GM21381 (cell line): ENCODE results near the gene DPYSL4.
"Not testable (repeated sequence)": the region's sequence is repeated elsewhere in the genome, so short reads cannot be mapped to it uniquely, and the experiment has no call there.

ENCODE experiments used
- ATAC-seq: cut with Tn5 transposase; IDR thresholded peaks from one replicate; pipeline ENCODE4 v1.9.1; 2021; ENCODE audit warnings: mild to moderate bottlenecking, moderate library complexity; ENCODE audit not compliant: unreplicated experiment

DPYSL4 gene

DNA sequence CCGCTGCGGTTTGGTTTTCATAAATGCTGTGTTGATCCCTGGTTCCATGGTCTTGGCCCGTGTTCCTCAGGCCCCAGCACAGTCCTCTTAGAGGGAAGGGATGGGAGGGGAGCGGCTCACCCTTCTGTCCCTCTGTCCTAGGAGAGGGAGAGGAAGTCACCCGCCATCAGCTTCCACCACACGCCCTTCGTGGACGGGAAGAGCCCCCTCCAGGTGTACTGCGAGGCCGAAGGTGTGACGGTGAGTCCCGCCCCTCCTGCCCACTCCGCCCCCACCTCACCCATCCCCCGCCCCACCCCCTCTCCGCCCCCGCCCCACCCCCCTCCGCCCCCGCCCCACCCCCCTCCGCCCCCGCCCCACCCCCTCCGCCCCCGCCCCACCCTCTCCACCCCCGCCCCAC is 37.5 kb upstream of the DPYSL4 start:
- ATAC-seq: no peak

DNA sequence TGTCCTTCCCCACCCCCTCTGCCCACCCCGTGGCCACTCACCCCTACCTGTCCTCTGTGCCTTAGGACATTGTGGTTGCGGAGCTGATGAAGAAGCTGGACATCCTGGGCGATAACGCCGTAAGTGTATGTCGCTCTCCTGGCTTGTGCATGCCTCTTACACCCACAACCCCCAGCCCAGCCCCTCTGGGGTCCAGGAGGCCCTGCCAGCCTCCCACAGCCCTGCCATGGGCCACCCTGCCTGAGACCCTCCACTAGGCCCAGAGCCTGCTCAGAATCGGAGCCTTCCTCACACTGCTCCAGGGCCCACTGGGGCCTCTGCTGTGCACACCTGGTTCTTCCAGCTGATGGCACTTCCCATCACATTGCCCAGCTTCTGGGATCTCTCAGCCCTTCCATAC is 36.8 kb upstream of the DPYSL4 start:
- ATAC-seq: no peak

DNA sequence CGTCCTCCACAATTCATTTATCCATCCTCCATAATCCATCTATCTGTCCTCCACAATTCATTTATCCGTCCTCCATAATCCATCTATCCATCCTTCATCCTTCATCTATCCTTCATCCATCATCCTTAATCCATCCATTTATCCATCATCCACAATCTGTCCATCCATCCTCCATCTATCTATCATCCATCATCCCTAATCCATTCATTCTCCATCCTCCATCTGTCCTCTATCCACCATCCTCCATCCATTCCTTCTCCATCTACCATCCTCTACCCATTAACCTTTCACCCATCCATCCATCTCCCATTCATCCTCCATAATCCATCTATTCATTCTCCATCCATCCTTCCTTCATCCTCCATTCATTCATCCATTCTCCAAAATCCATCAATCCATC is 36.0 kb upstream of the DPYSL4 start:
- no peak for ATAC-seq

DNA sequence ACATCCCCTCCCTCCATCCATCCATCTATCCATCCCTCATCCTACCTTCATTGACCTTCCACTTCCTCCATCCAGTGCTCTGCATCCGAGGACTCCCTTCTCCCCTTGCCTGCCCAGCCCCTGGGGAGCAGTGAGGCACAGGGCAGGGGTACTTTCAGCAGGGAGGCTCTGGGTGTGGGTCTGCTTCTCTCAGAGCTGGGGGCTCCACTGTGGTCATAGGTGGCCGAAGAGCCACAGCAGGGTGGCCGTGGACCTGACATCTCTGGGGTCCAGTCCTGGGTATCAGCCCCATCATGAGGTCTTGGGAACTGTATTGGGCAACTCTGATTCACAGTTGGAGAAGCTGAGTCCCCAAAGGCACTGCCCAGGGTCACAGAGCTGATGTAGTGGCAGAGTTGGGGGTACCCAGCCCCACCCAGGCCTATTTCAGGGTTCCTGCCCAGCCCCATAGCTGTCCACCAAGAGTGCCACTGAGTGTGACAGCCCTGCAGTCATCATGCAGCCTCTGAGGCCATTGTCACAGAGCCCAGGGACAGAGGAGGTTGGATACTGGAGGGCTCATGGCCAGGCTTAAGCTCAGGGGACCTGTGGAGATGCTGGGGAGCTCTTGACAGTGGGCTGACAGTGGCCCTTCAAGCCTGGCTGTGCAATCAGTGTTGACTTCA is 35.3 kb upstream of the DPYSL4 start:
- ATAC-seq: no peak

DNA sequence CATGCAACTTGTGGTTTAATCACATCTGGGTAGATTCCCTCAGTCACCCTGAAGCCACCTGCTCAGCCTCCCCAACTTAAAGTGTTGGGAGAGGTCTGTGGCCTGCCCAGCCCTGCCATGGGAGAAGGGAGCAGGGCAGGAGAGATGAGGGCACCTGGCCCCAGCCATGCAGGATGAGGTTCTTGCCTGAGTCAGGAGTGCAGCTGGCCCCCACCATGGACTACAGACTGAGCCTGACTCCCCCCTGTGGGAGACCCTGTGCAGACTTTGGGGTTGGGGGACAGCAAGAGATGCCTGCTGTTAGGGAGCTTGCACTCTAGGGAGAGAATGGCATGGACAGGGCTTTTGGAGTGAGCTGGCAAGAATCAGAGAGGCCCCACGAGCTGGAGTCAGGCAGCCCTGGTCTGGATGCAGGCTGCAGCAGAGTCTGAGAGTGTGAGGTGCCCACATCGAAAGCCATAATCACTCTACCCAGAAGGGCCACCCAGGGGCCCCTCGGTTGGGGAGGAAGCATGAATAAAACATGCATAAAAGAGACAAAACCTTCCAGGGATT is 34.7 kb upstream of the DPYSL4 start:
- ATAC-seq: no peak

DNA sequence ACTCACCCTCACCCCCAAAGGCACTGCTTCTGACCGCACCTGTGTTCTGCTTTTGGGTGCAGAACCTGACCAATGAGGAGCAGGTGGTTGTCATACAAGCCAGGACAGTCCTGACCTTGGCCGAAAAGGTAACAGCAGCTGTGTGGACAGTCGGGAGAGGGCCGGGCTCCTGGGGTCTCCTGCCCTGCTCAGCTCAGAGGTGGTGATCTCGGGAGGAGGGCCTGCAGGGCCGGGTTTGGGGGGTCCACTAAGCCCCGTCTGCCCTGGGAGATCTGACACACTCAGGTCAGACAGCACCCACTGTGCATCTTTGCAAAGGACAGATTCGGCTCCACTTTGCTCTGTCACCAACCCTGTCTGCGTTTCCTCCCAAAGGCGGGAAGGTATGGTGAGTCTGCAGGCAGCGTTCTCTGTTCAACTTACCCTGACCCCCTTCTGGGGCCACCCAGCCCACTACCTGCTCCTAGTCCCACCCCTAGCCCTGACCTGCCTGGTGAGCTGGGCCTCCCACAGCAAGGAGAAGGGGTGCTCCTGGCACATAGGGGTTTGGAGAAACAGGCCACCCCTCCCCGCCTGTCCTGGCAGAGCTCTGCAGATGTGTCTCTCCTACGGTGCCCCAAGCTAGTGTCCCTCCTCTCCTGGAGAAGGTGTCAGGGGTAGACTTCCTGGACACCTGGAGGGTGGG is 33.7 kb upstream of the DPYSL4 start:
- ATAC-seq: no peak

DNA sequence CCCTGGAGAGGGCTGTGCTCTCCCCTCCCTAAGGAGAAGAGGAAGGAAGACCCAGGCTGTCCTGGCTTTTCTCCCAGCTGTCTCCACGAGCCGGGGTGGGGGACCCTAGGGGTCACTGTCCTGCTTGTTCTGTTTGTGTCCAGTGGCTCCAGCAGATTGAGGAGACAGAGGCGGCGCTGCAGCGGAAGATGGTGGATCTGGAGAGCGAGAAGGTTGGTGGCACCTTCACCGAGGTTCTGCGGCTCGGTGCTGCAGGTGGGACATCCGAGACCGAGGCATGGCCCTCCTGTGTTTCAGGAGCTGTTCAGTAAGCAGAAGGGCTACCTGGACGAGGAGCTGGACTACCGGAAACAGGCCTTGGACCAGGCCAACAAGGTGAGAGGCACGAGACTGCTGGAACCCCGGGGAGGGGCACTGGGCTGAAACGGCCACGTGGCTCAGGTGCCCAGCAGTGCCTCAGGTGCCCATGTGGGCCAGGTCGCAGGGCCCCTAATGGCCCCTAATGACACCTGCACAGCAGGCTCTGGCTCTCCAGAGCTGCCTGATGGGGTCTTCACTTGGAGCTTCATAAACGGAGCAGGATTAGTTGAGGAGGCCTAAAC is 33.0 kb upstream of the DPYSL4 start:
- no peak for ATAC-seq

DNA sequence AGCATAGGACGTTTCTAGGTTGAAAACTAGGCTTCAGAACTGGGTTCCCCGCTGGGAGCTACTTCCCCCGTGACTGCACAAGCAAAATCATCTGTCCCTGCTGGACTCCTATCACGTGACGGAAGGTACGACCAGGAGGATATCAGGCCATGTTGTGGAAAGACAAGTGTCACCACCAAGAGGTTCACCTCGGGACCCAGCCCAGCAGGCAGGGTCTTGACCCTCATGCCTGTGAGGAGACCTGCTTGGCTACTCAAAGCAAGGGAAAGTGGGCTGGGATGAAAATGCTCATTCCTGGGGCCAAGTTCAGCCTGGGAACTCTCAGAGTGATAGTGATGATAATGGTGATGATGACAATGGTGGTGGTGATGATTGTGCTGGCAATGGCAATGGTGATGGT is 32.3 kb upstream of the DPYSL4 start:
- no peak for ATAC-seq

DNA sequence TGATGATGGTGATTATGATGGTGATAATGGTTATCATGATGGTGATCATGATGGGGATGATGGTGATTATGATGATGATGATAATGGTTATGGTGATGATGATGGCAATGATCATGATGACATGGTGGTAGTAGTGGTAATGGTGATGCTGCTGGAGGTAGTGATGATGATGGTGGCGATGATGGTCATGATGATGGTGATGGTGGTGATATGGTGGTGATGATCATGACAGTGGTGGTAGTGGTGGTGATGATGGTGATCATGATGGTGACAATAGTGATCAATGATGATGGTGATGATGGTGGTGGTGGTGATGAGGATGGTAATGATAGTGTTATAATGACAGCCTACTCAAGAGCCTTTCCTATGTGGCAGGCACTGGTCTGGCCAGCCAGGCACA is 31.8 kb upstream of the DPYSL4 start:
- no peak for ATAC-seq

DNA sequence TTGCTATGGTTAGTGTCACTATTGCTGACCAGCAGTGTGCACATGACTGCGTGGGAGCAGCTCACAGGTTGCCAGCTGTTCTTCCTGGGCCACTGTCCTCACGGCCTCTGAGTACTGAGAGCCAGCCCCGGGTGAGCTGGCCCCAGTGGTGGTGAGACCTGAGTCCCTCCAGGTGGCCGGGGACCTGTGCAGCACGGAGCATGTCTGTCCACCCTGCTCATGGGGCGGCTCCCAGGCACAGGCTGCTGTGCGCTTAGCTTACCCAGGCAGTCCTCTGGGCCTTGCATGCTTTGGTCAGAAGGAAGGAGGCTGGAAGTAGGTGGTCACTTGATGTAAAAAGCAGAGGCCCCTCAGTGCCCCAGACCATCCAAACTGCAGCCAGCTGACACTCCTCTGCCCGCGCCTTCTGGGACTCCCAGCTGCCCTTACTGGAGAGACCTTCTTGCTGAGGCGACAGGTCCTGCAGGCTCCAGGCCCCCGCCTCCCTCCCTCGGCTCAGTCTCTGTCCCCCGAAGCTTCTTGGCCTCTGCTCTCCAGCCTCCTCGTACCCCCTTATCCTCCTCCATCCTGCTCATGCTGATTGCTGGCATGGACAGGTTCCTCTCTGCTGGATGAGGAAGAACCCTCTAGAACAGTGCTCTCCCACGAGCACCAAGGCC is 30.9 kb upstream of the DPYSL4 start:
- no peak for ATAC-seq

DNA sequence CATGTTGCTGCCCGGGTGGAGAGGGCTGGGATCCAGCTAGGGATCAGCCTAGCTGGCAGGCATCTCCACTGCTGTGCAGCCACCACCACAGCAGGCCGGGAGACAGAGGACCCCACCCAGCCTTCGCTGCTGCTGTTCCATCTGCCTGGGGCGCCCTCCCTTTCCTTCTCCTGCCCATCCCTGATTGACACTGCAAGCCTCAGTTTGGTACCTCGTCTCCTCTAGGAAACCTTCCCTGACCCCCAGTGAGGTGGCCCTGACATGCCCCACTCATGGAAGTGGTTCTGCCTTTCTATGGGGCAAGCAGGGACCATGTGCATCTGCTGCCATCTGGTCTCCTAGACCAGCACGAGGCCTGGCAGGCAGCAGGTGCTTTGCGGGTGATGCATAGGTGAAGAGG is 30.4 kb upstream of the DPYSL4 start:
- ATAC-seq: no peak

DNA sequence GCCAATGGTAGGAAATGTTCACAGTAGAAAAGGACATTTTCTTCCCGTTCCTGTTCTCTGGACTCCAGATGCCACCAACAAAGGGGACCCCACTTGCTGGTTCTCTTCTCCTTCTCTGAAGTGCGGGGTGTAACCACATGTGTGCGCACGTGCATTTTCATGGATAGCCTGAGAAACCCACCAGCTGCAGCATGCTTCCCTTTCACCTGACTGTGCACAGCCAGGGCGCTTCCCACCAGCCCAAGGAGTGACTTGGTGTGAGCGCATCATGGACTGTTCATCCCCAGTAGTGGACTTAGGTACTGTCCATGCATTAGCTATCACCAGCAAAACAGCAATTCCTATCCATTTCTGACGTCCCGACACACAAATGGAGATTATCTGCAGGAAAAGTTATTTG is 29.6 kb upstream of the DPYSL4 start:
- no peak for ATAC-seq

DNA sequence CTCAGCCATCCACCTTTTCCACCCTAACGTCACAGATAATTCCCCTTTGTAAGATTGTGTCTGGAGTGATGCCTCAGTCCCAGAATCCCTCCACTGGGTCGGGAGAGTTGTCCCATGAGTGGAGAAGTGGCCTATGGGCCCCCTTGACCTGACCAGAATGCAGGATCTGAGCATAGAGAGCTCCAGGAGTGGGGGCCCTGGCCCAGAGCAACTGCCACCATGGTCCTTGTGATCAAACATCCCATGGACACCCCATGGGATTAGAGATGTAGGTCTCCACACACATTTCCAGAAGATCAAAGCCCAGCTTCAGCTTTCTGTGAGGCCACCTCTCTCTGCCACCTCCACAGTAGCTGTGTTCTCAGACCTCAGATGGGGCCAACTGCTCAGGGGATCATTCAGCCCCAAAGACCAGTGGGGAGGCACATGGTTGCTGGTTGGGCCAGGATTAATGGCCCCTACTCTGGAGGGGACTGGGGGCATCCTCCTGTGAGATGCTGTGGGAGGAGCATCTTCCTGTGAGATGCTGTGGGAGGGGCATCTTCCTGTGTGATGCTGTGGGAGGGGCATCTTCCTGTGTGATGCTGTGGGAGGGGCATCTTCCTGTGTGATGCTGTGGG is 28.5 kb upstream of the DPYSL4 start:
- no peak for ATAC-seq

DNA sequence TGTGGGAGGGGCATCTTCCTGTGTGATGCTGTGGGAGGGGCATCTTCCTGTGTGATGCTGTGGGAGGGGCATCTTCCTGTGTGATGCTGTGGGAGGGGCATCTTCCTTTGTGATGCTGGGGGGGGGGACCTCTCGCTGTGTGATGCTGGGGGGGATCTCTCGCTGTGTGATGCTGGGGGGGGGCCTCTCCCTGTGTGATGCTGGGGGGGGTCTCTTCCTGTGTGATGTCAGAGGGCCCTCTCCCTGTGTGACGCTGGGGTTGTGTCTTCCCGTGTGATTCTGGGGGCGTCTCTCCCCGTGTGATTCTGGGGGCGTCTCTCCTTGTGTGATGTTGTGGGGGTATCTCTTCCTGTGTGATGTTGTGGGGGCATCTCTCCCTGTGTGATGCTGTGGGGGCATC is 27.9 kb upstream of the DPYSL4 start:
- no peak for ATAC-seq

DNA sequence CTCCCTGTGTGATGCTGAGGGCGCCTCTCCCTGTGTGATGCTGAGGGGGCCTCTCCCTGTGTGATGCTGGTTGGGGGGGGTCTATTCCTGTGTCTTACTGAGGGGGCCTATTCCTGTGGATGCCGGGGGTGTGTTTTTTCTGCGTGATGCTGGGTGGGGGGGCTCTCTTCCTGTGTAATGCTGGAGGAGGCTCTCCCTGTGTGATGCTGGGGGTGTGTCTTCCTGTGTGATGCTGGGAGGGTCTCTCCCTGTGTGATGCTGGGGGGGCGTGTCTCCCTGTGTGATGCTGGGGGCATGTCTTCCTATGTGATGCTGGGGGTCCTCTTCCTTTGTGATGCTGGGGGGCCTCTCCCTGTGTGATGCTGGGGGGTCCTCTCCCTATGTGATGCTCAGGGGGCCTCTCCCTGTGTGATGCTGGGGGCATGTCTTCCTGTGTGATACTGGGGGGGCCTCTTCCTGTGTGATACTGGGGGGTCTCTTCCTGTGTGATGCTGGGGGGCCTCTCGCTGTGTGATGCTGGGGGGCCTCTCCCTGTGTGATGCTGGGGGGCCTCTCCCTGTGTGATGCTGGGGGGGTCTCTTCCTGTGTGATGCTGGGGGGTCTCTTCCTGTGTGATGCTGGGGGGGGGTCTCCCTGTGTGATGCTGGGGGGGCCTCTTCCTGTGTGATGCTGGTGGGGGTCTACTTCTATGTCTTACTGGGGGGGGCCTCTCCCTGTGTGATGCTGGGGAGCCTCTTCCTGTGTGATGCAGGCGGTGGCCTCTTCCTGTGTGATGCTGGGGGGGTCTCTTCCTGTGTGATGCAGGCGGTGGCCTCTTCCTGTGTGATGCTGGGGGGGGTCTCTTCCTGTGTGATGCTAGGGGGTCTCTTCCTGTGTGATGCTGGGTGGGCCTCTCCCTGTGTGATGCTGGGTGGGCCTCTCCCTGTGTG is 27.2 kb upstream of the DPYSL4 start:
- not testable (repeated sequence) for ATAC-seq

DNA sequence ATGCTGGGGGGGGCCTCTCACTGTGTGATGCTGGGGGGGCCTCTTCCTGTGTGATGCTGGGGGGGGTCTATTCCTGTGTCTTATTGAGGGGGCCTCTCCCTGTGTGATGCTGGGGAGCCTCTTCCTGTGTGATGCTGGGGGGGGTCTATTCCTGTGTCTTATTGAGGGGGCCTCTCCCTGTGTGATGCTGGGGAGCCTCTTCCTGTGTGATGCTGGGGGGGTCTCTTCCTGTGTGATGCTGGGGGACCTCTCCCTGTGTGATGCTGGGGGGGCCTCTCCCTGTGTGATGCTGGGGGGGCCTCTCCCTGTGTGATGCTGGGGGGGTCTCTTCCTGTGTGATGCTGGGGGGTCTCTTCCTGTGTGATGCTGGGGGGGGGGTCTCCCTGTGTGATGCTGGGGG is 26.5 kb upstream of the DPYSL4 start:
- not testable (repeated sequence) for ATAC-seq

DNA sequence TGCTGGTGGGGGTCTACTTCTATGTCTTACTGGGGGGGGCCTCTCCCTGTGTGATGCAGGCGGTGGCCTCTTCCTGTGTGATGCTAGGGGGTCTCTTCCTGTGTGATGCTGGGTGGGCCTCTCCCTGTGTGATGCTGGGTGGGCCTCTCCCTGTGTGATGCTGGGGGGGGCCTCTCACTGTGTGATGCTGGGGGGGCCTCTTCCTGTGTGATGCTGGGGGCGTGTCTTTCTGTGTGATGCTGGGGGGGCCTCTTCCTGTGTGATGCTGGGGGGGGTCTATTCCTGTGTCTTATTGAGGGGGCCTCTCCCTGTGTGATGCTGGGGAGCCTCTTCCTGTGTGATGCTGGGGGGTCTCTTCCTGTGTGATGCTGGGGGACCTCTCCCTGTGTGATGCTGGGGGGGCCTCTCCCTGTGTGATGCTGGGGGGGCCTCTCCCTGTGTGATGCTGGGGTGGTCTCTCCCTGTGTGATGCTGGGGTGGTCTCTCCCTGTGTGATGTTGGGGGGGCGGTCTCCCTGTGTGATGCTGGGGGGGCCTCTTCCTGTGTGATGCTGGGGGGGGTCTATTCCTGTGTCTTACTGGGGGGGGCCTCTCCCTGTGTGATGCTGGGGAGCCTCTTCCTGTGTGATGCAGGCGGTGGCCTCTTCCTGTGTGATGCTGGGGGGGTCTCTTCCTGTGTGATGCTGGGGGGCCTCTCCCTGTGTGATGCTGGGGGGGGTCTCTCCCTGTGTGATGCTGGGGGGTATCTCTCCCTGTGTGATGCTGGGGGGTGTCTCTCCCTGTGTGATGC is 25.7 kb upstream of the DPYSL4 start:
- ATAC-seq: not testable (repeated sequence)

DNA sequence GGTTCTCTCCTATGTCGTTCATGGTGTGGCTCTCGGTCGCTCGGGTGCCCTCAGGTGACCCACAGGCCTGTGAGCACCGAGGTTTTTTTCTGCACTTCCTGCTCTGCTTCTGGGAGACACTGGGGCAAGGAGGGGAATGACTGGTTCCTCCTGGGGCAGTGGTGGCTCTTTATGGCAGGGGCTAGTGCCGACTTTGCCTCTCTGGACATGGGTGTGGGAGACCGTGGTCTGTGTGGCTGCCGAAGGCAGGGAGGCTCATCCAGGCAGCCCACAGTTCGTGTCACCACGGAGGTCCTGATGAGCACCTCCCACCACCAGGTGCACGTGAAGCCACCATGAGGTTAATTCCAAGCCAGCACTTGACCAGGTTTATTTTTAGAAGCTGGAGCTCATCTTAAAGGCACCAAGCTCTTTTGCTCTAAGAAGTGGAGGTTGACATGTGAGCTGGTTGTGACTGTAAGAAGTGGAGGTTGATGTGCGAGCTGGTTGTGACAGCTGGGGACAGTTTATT is 24.7 kb upstream of the DPYSL4 start:
- peak; percentile 61 for ATAC-seq
